GM12872 (cell line): ENCODE results near the gene PDE1A.

Experiments
- TF ChIP-seq, protein P1 (sequence below): IDR thresholded peaks from 3 replicates; pipeline ENCODE4 v1.5.1; 2011; ENCODE audit warnings: low read depth, mild to moderate bottlenecking, low read length, moderate library complexity; ENCODE audit not compliant: insufficient read depth

The PDE1A gene

GRCh38 chr2:182432051-182432450, 5.2 kb upstream of the PDE1A start:
- TF ChIP-seq, protein P1, sequence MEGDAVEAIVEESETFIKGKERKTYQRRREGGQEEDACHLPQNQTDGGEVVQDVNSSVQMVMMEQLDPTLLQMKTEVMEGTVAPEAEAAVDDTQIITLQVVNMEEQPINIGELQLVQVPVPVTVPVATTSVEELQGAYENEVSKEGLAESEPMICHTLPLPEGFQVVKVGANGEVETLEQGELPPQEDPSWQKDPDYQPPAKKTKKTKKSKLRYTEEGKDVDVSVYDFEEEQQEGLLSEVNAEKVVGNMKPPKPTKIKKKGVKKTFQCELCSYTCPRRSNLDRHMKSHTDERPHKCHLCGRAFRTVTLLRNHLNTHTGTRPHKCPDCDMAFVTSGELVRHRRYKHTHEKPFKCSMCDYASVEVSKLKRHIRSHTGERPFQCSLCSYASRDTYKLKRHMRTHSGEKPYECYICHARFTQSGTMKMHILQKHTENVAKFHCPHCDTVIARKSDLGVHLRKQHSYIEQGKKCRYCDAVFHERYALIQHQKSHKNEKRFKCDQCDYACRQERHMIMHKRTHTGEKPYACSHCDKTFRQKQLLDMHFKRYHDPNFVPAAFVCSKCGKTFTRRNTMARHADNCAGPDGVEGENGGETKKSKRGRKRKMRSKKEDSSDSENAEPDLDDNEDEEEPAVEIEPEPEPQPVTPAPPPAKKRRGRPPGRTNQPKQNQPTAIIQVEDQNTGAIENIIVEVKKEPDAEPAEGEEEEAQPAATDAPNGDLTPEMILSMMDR, result no peak

GRCh38 chr2:182428476-182428875, 1.6 kb upstream of the PDE1A start:
- TF ChIP-seq, protein P1, result no peak

GRCh38 chr2:182426082-182426917, 536 bp downstream of the PDE1A start:
- TF ChIP-seq, protein P1, result no peak

- TF ChIP-seq, protein P1, result no peak
These were observed 4.0 kb downstream of the PDE1A start for GRCh38 chr2:182422864-182423263.

- TF ChIP-seq, protein P1, result no peak
These were observed 6.2 kb downstream of the PDE1A start for GRCh38 chr2:182420669-182421068.

DNA sequence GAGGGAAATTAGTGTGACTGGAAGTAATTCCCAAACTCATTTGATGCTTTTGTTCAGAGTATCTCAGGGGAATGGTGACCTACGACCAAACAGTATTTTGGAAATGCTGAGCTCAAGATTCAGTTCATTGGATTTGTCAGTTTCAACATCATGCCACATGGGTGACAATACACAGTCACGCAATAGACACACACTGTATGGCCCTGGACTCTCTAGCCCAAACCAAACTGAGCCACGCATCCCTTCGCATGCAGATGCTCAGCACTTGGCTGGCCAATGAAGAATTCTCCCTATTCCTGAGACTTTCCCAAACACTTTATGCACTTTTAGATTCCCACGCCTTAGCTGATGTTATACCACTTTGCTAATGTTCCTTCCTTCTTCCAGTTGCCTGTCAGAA, 10.0 kb downstream of the PDE1A start:
- TF ChIP-seq, protein P1, result no peak

GRCh38 chr2:182416191-182416590, 10.6 kb downstream of the PDE1A start:
- TF ChIP-seq, protein P1, result no peak

GRCh38 chr2:182415771-182416170, 11.1 kb downstream of the PDE1A start:
- TF ChIP-seq, protein P1, result no peak
